ENCODE results near the gene TNFAIP8.
A peak's percentile ranks its signal among the peaks of the same experiment; 100 is the strongest.
"Not testable (repeated sequence)": the region's sequence is repeated elsewhere in the genome, so short reads cannot be mapped to it uniquely, and the experiment has no call there.

TNFAIP8 gene

GRCh38 chr5:119396030-119396664, 40.3 kb downstream of the TNFAIP8 start:
- peak; percentile 27 for DNase-seq (ENCODE audit: low spot score)

- peak; percentile 86 for DNase-seq (ENCODE audit: low spot score)
Measured at GRCh38 chr5:119397518-119398380, 41.9 kb downstream of the TNFAIP8 start.

GRCh38 chr5:119398727-119399466, 43.1 kb downstream of the TNFAIP8 start:
- no peak for DNase-seq (ENCODE audit: low spot score)

GRCh38 chr5:119400245-119400644, 44.4 kb downstream of the TNFAIP8 start:
- DNase-seq (ENCODE audit: low spot score) = no peak

GRCh38 chr5:119402081-119402480, 46.3 kb downstream of the TNFAIP8 start:
- DNase-seq (ENCODE audit: low spot score) = no peak

GRCh38 chr5:119402555-119402954, 46.7 kb downstream of the TNFAIP8 start:
- DNase-seq (ENCODE audit: low spot score) = no peak

GRCh38 chr5:119404033-119404432, 48.2 kb downstream of the TNFAIP8 start:
- no peak for DNase-seq (ENCODE audit: low spot score)

- DNase-seq (ENCODE audit: low spot score) = no peak
Measured at GRCh38 chr5:119405419-119405818, 49.6 kb downstream of the TNFAIP8 start.

GRCh38 chr5:119406551-119407110, 50.8 kb downstream of the TNFAIP8 start:
- DNase-seq (ENCODE audit: low spot score) = no peak

- no peak for DNase-seq (ENCODE audit: low spot score)
Measured at GRCh38 chr5:119409235-119409815, 53.5 kb downstream of the TNFAIP8 start.

- peak; percentile 37 for DNase-seq (ENCODE audit: low spot score)
Measured at GRCh38 chr5:119410448-119411159, 54.8 kb downstream of the TNFAIP8 start.

- peak; percentile 80 for DNase-seq (ENCODE audit: low spot score)
Measured at GRCh38 chr5:119411361-119412278, 55.8 kb downstream of the TNFAIP8 start.

- DNase-seq (ENCODE audit: low spot score) = no peak
Measured at GRCh38 chr5:119412279-119413227, 56.7 kb downstream of the TNFAIP8 start.

- DNase-seq (ENCODE audit: low spot score) = not testable (repeated sequence)
Measured at GRCh38 chr5:119414124-119414734, 58.4 kb downstream of the TNFAIP8 start.

GRCh38 chr5:119417891-119418605, 62.2 kb downstream of the TNFAIP8 start:
- no peak for DNase-seq (ENCODE audit: low spot score)

- DNase-seq (ENCODE audit: low spot score) = no peak
Measured at GRCh38 chr5:119418606-119419100, 62.8 kb downstream of the TNFAIP8 start.

GRCh38 chr5:119420169-119420568, 64.3 kb downstream of the TNFAIP8 start:
- no peak for DNase-seq (ENCODE audit: low spot score)

GRCh38 chr5:119426057-119426456, 70.2 kb downstream of the TNFAIP8 start:
- DNase-seq (ENCODE audit: low spot score) = no peak
